ENCODE data around the gene TMA7.

TMA7 gene

DNA sequence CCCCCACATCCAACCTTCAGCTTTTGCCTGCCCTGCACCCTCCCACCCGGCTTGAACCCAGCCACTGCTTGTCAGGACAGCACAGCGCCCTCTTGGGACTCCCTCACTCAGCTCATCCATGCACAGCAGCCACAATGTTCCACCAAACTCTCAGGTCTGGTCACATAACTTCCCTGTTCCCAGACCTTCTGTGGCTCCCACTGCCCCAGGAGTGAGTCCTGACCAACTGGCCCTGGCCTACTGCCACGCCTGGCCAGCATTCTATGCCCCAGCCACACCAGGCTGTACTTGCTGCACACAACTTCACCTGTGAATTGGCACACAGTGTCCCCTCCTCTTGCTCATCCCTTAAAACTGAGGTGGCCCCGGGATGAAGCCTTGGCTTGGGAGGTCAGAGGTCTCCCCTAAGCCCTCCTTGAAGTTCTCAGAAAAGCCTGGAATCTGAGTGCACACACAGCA lies 31.2 kb upstream of the TMA7 start:
- DNase-seq (ENCODE audit: low read depth in 3 of 3, low spot score in 1 of 3) = no peak

DNA sequence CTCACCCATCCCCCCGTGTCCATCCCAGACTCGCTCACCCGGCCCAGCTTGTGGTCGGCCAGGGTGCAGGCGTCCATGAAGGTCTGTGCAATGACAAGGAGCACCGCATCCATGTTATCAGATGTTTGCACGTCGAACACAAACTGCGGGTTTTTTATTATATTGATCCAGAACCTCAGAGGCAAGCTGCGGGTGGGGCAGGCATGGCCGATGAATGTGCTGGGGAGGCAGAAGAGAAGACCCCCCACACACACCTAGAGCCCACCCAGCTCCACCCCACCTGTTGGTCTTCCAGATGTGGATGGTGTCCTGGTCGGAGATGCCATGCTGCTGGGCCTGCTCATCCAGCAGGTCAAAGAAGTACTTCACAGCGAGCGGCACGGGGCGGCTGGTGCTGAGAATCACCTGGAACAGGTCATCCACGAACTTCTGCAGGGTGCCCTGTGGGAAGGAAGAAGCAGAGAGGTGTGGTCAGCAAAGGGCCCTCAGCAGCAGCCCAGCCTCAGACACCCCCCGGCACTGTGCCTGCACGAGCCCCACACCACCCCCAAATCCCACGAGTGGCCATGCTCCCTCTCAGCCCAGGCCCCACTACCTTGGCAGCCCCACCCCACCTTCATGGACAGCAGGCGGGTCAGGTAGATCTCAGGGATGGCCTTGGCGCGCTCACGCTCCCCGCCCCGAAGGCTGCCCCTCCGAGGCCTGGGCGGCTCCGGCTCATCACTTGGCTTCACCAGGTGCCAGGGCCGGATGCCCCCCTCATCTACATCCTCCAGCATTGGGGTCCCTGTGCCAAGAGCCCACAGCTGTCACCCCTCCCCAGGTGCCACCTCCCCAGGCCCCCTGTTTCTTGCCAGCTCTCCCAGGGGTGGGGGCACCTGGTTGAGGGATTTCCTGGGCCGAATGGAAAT lies 30.5 kb upstream of the TMA7 start:
- DNase-seq (ENCODE audit: low read depth in 3 of 3, low spot score in 1 of 3) = no peak

DNA sequence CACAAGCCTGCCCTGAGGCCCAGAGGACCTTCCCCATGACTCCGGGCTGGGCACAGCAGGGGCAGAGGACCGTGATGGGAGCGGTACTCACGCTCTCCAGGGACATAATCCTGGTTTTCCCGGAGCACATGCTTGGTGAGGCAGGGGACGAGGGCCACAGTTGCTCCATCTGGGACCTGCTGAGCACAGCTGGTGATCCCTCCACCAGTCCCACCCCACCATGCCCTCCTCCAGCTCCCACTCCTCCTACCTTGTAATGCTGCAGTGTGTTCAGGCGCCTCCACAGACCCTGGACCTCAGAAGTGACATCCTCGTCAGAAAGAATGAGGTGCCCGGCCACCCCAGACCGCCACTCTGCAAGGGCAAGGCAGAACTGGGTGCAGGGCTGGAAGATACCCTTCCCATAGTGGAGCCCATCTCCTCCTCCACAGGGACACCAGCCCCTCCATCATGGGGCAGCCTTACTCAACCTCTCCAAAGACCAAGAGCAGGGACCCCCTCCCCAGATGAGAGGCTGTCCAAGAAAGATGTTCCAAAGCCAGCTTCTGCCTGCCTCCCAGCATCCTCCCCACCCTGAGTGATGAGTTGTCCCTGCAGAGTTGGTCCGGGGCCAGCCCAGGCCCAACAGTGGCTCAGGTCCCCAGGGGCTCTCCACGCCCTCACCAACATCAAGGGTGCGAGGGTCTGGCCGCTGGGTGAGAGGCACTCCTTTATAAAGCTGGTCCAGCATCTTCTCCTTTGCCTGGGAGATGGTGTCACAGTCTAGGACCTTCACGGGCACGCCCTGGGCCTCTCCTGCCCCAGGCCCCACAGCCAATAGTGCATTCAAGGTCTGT lies 29.6 kb upstream of the TMA7 start:
- no peak for DNase-seq (ENCODE audit: low read depth in 3 of 3, low spot score in 1 of 3)

DNA sequence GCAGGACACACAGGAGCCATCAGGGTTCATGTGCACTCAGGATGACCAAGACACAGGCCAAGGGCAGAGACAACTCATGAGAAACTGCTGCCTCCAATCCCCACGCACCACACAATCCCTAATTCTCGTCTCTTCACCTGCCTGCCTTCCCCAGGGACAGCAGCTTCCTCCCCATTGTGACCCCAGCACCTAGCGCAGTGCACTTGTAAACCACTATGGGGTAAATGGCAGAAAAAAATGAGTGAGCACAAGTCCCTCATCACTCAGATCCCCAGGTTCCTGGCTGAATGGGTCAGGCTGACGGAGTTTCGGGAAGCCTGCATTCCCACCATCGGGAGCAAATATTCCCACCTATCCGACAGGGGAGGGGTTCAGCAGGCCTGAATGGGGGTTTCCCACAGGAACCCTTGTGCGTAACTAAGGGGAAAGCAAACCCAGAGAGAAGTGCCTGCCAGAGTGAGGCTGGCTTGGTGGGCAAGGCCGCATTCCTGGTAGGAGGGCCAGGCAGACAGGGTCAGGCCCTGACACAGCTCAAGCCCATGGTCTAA lies 28.9 kb upstream of the TMA7 start:
- no peak for DNase-seq (ENCODE audit: low read depth in 3 of 3, low spot score in 1 of 3)

DNA sequence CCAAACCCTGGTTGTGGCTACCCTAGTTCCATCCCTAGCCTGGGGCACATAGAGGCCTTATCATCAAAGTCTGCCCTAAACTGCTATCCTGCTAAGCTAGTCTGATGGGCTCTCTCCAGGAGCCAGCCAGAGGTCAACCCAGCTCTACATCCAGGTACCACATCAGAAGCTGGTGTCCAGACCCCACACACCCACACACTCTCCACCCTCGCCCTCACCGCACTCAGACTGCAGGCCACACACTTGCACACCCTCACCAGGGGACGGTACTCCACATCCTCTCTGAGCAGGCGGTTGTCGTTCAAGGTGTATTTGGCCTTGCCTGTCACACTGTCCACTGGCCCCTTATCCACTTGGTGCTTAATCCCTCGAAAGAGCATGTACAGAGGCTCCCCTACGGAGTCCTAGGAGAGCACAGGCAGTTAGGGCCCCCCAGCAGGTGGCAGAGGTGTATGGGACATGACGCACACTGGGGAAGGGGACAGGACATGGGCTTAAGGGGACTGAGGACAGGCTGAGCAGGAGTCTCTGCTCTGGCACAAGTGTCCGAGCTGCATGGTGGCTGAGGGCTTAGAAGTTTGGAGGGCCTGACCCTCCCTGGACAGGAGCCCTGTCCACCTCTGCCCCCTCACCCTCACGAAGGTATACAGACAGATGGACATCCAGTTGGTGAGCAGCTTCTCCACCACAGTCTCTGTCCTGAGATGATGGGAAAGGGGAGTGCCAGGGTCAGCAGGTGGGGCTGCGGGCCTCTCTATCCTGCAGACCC lies 28.3 kb upstream of the TMA7 start:
- DNase-seq (ENCODE audit: low read depth in 3 of 3, low spot score in 1 of 3) = no peak

DNA sequence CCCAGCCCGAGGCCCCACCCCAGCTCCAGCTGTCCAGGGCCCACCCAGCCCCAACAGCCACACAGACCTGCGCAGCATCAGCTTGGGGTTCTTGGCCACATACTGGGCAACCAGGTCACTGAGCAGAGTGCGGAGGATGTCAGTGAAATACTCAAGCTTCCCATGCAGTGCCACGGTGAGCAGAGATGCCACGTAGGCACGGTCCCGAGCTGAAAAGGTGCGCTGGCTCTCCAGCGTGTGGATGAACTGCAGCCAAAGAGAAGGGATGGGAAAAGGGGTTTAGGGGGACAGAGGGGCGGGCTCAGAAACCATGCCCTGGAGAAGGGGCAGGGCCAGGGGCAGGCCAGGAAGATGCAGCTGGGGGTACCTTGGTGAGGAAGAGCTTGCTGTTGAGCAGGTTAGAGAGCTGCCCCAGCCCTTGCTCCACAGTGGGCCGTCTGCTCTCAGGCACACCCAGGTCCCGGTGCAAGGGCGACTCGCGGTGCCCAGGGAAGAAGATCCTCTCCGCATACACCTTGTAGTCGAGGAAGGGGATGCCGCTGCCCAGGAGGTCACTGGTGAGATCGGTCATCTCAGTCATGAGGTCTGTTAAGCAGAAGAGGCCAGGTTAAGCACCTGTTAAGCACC lies 27.6 kb upstream of the TMA7 start:
- no peak for DNase-seq (ENCODE audit: low read depth in 3 of 3, low spot score in 1 of 3)

DNA sequence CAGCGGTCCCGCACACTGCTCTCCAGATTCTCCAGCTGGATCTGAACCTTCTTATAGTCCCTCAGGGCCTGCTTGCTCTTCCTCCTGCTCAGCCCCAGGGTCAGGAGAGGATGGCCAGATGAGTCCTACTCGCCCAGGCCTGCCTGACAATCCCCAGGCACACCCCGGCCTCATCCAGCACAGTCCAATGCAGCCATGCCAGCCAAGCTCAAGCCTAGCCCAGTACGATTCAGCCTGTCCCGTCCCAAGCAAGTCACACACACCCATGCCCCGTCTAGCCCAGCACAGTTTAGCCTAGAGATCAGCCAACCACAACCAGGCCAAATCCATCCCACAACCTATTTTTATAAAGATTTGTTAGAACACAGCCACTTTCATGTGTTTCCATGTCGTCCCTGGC lies 27.0 kb upstream of the TMA7 start:
- DNase-seq (ENCODE audit: low read depth in 3 of 3, low spot score in 1 of 3) = no peak

DNA sequence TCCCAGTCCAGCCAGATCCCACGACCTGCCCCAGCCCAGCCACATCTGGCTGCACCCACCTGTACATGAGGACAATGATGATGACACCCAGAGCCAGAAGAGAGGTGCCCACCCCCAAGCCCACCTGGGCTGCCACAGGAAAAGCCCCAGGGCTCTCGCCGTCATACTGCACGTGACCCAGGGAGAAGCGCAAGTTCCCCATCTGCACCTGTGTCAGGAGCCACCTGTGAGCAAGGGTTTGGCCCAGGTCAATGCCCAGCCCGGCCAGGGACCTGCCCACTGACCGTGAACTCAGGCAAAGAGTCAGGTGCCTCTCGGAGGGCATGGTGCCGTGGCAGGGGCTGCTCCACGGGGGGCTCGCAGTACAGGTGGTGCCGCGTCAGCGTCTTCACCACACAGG lies 26.4 kb upstream of the TMA7 start:
- DNase-seq (ENCODE audit: low read depth in 3 of 3, low spot score in 1 of 3) = no peak

DNA sequence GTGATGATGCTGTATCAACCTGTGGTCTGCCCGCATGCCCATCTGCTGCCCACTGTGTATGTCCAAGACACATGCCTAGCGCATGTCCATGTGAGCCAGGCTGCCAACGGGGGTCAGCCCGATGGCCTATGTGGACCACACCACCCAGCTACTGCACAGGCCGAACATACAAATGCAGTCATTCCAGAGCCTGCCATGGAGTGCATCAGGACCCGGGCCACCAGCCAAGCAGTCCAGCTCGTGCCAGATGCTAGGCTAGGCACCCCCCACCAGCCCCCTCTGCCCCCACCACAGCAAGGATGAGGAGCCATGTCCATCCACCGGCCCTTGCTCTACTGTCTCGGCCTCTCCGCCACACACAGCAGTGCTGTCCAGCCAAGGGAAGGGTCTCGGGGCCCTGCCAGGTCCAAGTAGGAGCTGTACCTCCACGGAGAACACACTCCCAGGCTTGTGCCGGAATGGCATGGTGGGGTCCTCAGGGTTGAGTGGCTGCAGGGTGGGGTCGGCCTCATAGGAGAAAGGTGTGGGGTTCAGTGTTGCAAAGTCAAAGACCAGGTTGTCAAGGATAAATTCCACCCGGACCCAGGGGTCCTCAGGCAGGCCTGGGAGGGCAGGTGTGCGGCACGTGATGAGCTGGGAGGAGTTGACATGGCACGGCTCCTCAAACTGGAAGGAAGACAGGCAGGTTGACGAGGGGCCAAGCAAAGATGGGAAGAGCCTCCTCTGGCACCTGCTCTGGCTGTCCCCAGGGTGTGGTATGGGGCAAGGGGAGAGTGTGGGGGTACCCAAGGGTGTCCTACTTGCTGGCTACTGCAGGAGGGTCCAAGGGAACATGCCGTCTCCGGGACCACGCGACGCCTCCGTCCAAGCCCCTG lies 25.4 kb upstream of the TMA7 start:
- no peak for DNase-seq (ENCODE audit: low read depth in 3 of 3, low spot score in 1 of 3)

DNA sequence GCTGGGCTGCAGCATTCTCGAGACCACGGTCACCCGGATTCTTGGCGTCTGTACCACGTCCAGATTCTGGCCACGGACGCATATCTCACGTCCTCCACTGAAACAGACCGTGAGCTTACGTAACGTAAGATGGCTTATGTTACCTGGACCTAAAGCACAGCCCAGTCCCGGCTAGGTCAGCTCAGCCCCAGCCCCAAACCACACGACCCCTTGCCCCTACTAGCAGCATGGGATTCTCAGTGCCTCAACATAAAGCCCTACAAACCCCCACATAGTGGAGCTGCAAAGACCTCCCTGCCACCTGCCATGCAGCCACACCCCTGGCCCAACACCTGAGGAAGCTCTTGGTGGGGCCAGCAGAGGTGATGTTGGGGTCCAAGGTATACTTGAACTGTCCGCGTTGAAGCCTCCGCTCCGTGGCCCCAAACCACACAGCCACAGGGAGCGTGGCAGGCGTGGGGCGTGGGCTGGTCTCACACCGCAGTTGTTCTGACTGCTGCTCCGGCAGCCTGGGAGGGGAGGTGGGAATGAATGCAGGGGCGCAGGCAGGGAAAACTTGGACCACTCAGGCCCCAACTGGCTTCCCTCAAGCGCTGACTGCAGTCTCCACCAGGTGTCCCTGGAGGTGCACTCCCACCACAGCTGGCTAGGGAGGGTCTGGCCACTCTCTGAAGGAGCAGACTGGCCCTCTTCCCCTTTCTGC lies 24.7 kb upstream of the TMA7 start:
- DNase-seq (ENCODE audit: low read depth in 3 of 3, low spot score in 1 of 3) = no peak

DNA sequence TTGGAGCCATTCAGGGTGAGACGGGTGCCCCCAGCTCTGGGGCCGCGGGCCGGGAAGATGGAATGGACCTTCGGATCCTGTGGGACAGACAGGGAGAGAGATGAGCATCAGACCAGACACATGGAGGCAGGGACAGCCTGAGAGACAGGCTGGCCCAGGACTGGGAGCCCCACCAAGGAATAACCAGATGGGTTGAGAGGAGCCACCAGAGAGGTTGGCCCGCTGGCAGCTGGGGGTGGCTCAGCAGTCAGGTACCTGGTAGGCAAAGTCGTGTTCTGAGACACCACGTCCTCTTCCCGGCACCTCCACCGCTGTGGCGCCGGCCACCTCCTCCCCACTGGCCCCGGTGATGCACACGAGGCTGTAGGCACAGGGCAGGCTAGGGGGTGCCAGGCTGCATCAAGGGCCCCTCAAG lies 24.0 kb upstream of the TMA7 start:
- no peak for DNase-seq (ENCODE audit: low read depth in 3 of 3, low spot score in 1 of 3)

DNA sequence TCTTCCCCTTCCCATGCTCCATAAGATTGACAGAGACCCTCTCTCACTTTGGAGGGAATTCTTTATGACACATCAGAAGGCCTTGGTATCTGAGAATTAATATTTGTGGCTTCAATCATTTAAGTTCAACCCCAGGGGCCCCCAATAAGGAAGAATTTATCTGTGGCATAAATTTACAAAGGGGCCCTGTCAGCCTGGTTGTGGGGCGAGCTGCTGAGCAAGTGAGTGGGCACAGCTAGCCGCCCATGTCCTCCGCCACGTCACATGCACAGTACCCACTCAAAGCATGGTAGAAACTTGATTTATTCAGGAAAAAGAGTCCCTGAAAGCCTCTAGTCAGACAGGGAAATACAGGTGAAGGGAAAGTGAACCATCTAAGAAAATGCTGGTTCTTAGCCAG lies 23.5 kb upstream of the TMA7 start:
- DNase-seq (ENCODE audit: low read depth in 3 of 3, low spot score in 1 of 3) = no peak

DNA sequence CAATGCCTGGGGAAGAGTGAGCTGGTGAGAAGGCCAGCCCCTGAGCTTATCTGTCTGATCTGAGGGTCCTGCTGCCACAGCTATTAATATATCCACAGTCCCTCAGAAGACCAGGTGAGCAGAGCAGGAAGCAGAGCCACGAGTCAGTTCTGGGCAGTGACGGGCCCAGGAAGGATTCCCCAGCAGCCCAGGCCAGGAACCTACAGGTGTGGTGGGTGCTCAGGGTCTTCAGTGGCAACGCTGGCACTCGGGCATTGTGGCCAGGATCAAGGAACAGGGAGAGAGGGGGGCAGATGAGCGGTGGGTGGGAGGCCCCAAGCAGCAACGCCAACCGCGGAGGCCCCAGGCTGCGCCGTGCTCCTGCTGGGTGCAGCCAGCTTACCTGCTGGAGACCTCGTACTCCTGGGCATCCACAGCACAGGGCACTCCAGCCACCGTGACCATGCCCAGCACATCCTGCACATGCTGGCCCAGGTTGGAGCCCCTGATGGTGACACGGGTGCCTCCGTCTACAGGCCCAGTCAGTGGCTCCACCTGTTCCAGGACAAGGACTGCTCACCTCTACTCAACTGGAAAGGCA lies 22.4 kb upstream of the TMA7 start:
- no peak for DNase-seq (ENCODE audit: low read depth in 3 of 3, low spot score in 1 of 3)

DNA sequence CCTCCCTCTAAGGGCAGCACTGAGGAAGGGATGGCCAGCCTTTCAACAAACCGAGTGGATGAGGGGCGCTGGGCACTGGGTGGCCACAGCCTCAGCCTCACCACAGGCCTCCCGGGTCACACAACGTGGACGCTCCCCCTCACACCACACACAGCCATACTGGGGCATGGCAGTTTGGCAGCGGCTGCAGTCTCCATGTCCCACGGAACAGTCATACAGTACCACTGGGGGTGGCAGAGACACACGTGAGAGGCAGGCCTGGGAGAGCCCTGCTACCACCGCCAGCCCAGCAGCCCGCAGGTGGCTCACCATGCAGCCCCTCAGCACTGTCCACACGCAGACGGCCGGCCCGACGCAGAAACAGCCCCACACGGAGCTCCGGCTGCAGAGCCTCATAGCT lies 21.9 kb upstream of the TMA7 start:
- no peak for DNase-seq (ENCODE audit: low read depth in 3 of 3, low spot score in 1 of 3)

DNA sequence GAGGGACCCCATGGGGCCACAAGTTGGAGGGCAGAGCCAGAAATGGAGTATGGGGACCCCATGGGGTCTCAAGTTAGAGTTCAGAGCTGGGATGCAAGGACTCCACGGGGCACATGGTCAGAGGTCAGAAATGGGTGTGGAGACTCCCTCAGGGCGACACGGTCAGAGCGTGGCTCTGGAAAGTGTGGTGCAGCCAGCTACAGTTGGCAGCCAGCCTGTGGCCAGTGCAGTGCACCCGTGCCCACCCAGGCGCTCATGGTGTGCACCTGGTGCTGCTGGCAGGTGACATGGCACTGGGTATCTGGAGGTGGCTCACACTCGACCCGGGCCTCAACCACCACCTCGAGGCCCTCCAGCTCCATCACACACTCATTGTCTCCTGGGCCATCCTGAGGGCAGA lies 21.4 kb upstream of the TMA7 start:
- no peak for DNase-seq (ENCODE audit: low read depth in 3 of 3, low spot score in 1 of 3)

DNA sequence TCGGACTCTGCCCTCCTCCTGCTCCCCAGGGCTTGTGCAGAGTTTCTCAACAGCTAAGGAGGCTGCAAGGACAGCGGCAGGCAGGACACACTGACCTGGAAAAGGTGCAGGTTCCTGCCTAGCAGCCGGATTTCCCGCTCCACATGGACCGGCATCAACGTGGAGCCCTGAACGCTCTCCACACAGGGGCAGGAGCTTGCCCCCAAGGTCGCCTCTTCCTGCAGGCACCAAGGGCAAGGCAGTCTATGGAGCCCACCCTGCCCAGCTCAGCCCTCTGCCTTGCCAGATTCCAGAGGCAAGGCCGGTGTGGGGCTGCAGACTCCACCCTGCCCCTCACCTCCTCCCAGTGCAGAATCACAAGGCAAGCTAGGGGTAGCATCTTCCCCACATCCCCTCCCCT lies 20.9 kb upstream of the TMA7 start:
- DNase-seq (ENCODE audit: low read depth in 3 of 3, low spot score in 1 of 3) = no peak

DNA sequence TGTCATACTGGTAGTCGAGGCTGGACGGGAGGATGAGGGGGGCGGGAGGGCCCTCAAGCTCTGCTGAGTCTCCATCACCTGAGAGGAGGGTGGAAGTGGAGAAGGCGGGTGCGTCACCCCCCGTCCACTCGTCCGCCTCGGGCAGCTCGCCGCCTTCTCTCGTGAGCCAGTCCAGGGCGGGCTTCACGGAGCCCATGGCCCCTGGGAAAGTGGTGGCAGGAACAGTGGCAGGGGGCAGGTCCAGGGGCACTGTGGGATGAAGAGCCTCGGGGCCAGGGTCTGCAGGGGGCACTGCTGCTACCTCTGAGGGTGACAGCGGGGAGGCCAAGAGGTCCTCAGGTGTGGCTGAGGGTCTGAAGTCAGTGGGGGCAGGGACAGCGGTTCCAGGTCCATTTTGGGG lies 20.5 kb upstream of the TMA7 start:
- no peak for DNase-seq (ENCODE audit: low read depth in 3 of 3, low spot score in 1 of 3)

DNA sequence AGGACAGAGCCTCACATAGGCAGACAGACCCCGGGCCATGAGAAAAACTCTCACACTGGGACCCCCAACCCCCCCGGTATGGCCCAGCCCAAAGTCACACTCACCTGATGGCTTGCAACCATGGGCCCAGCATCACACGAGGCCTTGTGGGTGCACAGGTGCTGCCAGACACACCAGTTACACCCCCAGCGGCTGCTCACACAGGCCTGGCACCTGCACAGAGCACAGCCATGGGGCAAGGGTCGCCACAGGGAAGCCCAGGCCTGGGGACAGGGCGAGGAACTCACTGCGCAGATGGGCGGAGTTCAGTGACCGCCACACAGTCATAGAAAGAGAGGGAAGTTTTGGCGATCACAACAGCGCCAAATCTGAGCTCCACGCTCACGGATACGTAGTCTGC lies 19.5 kb upstream of the TMA7 start:
- no peak for DNase-seq (ENCODE audit: low read depth in 3 of 3, low spot score in 1 of 3)

DNA sequence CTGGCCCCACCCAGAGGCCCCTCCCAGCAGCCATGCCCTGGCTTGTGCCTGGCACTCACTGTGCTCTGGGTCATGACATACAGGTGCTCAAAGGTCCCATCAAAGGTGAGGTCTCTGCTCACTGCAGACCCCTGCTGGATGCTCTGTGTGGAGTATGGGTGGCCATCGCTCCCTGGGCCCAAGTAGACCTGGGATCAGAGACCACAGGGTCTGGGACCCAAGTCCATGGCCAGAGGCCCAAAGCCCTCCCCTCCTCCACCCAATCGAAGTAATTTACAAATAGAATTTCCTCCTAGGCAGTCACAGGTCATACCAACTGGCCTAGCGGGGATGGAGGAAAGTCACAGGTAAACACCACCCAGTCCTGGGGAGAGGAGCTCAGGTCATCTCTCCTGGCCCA lies 17.8 kb upstream of the TMA7 start:
- DNase-seq (ENCODE audit: low read depth in 3 of 3, low spot score in 1 of 3) = no peak
